Caco-2 (cell line): Measurements from ENCODE around the gene TARS1. TPM values are rescaled to one million over a fixed set of nuclear protein-coding genes. Genes with fewer than 3 reads are reported as not detected.

ENCODE experiments used
- BruUV-seq: library from RNA; stranded (reverse); fragments of 400-500 nt; replicated peaks from 2 replicates; lab custom pipeline; 2021; lab: Mats Ljungman, UMichigan
- CTCF ChIA-PET: fragments of 300-600 bp; sonication (Branson Sonifier 250); formaldehyde crosslinking; loops from one replicate; lab custom pipeline; 2022; ENCODE audit warnings: antibody characterized with exemption; lab: Charles Lee
- POLR2A ChIA-PET: fragments of 300-600 bp; sonication (Branson Sonifier 250); formaldehyde crosslinking; loops from one replicate; lab custom pipeline; 2022; ENCODE audit warnings: antibody characterized with exemption; lab: Charles Lee
- DNase-seq, 2 experiments: peaks; one replicate each; pipeline versions ENCODE4 v3.0.0 to v3.0.0-alpha.2; 2020 to 2022
- H3K27me3 ChIP-seq: replicated peaks from 2 replicates; pipeline ENCODE4 v1.6.0; 2011; ENCODE audit warnings: low read length; ENCODE audit not compliant: control insufficient read depth, insufficient read depth
- H3K36me3 ChIP-seq: 2 replicates; pipeline ENCODE4 v1.5.1; 2011; ENCODE audit warnings: low read length; ENCODE audit not compliant: control insufficient read depth, insufficient read depth
- H3K4me1 ChIP-seq: fragments of 250-450 bp; sonication (Bioruptor Pico); 2 replicates; pipeline ENCODE4 v1.5.1; 2020; ENCODE audit warnings: mild to moderate bottlenecking
- H3K4me3 ChIP-seq: 2 replicates; pipeline ENCODE4 v1.5.1; 2011; ENCODE audit warnings: low read depth, mild to moderate bottlenecking, control low read depth, low read length
- H3K9me3 ChIP-seq: fragments of 250-450 bp; sonication (Bioruptor Pico); 2 replicates; pipeline ENCODE4 v1.5.1; 2020; ENCODE audit warnings: mild to moderate bottlenecking, moderate library complexity
- H3K27ac Mint-ChIP-seq: one replicate; pipeline ENCODE4 v1.8.0; 2022; ENCODE audit warnings: mixed read lengths; ENCODE audit not compliant: unreplicated experiment
- H3K27me3 Mint-ChIP-seq: one replicate; pipeline ENCODE4 v1.8.0; 2022; ENCODE audit warnings: mixed read lengths; ENCODE audit not compliant: insufficient read depth, unreplicated experiment
- H3K36me3 Mint-ChIP-seq: one replicate; pipeline ENCODE4 v1.8.0; 2022; ENCODE audit warnings: mild to moderate bottlenecking, mixed read lengths; ENCODE audit not compliant: insufficient read depth, unreplicated experiment
- H3K4me1 Mint-ChIP-seq: one replicate; pipeline ENCODE4 v1.8.0; 2022; ENCODE audit warnings: low read depth, mixed read lengths; ENCODE audit not compliant: unreplicated experiment
- H3K4me3 Mint-ChIP-seq: one replicate; pipeline ENCODE4 v1.8.0; 2022; ENCODE audit warnings: mild to moderate bottlenecking, moderate library complexity, mixed read lengths; ENCODE audit not compliant: unreplicated experiment
- H3K9me3 Mint-ChIP-seq: one replicate; pipeline ENCODE4 v1.8.0; 2022; ENCODE audit warnings: mixed read lengths; ENCODE audit not compliant: unreplicated experiment
- CTCF ChIP-seq, 2 experiments: fragments of 200-600 bp in 1 of 2; IDR thresholded peaks; 1 replicate in 1 of 2; 2 replicates in 1 of 2; pipeline versions ENCODE4 v1.5.1 to v1.8.0; 2011 to 2022; ENCODE audit warnings: antibody characterized with exemption in 1 of 2, control low read depth in 1 of 2, inconsistent platforms in 1 of 2, low read depth in 1 of 2, low read length in 1 of 2, mild to moderate bottlenecking in 1 of 2, moderate library complexity in 1 of 2; ENCODE audit not compliant: insufficient read depth in 1 of 2, severe bottlenecking in 1 of 2, unreplicated experiment in 1 of 2
- intact Hi-C: fragments of 100-400 bp; cut with micrococcal nuclease; formaldehyde crosslinking; loops from one replicate; pipeline ENCODE4 v1.10.0; 2022; ENCODE audit not compliant: unreplicated experiment
- total RNA-seq: library from RNA; stranded (reverse); gene quantifications from 2 replicates; pipeline ENCODE4 v1.2.3, GENCODE V29; 2022

TARS1 gene
- total RNA-seq, 1 experiment from 2014 or later = 288 TPM

GRCh38 chr5:33400675-33401074 is 40.1 kb upstream of the TARS1 start:
- Mint-ChIP-seq H3K36me3 (no peaks in the 10 kb centered on the region), H3K27ac (no peak overlapping the region), H3K4me1 (no peaks in the 10 kb centered on the region), H3K4me3 (no peak overlapping the region), H3K27me3 (no peaks in the 10 kb centered on the region), H3K9me3 (no peaks in the 10 kb centered on the region)
- Histone ChIP-seq H3K36me3 (no peaks in the 10 kb centered on the region), H3K4me3 (no peak overlapping the region), H3K9me3 (no peaks in the 10 kb centered on the region), H3K4me1 (no peaks in the 10 kb centered on the region), H3K27me3 (no peaks in the 10 kb centered on the region)
- ChIA-PET CTCF (no interaction called here), POLR2A (no interaction called here)
- TF ChIP-seq CTCF (IDR thresholded peaks at IDR 0.05; ENCODE audit: insufficient read depth in 1 of 2, low read depth in 1 of 2, low read length in 1 of 2, severe bottlenecking in 1 of 2, unreplicated experiment in 1 of 2) = no peak
- intact Hi-C loops = no loop called here
- no TSS peak for BruUV-seq
- no peak for DNase-seq

GRCh38 chr5:33401482-33402390 is 39.0 kb upstream of the TARS1 start:
- intact Hi-C loops = no loop called here
- POLR2A ChIA-PET = no interaction called here

GRCh38 chr5:33403187-33403586 is 37.6 kb upstream of the TARS1 start:
- no peaks in the 10 kb centered on the region for H3K36me3 ChIP-seq
- intact Hi-C loops = no loop called here
- ChIA-PET CTCF (no interaction called here), POLR2A (no interaction called here)
- Mint-ChIP-seq H3K27ac (no peak overlapping the region), H3K36me3 (no peaks in the 10 kb centered on the region), H3K4me1 (no peaks in the 10 kb centered on the region), H3K27me3 (no peaks in the 10 kb centered on the region), H3K9me3 (no peaks in the 10 kb centered on the region), H3K4me3 (no peak overlapping the region)
- no peaks in the 10 kb centered on the region for H3K9me3 ChIP-seq
- no peak overlapping the region for H3K4me3 ChIP-seq
- BruUV-seq = no TSS peak
- TF ChIP-seq CTCF (IDR thresholded peaks at IDR 0.05; ENCODE audit: insufficient read depth in 1 of 2, low read depth in 1 of 2, low read length in 1 of 2, severe bottlenecking in 1 of 2, unreplicated experiment in 1 of 2) = no peak
- no peak for DNase-seq
- no peaks in the 10 kb centered on the region for H3K4me1 ChIP-seq
- no peaks in the 10 kb centered on the region for H3K27me3 ChIP-seq

More at GRCh38 chr5:33401482-33402390, 39.0 kb upstream of the TARS1 start:
- H3K36me3 ChIP-seq = no peaks in the 10 kb centered on the region
- H3K27me3 ChIP-seq = no peaks in the 10 kb centered on the region
- H3K4me3 ChIP-seq = no peak overlapping the region
- no peaks in the 10 kb centered on the region for H3K36me3 Mint-ChIP-seq
- no peaks in the 10 kb centered on the region for H3K9me3 Mint-ChIP-seq
- H3K4me1 Mint-ChIP-seq = no peaks in the 10 kb centered on the region
- BruUV-seq = no TSS peak
- H3K27ac Mint-ChIP-seq = no peak overlapping the region
- DNase-seq = no peak
- H3K27me3 Mint-ChIP-seq = no peaks in the 10 kb centered on the region
- H3K4me1 ChIP-seq = no peaks in the 10 kb centered on the region
- H3K4me3 Mint-ChIP-seq = no peak overlapping the region
- H3K9me3 ChIP-seq = no peaks in the 10 kb centered on the region
- no peak for TF ChIP-seq CTCF (IDR thresholded peaks at IDR 0.05; ENCODE audit: insufficient read depth in 1 of 2, low read depth in 1 of 2, low read length in 1 of 2, severe bottlenecking in 1 of 2, unreplicated experiment in 1 of 2)
- CTCF ChIA-PET = no interaction called here
